ENCODE results near the gene TM9SF2. TPM values are rescaled to one million over a fixed set of nuclear protein-coding genes. Genes with fewer than 3 reads are reported as not detected.

TM9SF2 gene
- total and polyA plus RNA-seq, 8 donors: 129 to 155 (median 148) TPM

- Histone ChIP-seq H3K27me3 (no peaks in the 10 kb centered on the region), H3K27ac (peak overlapping the region in 1 of 2 donors; percentile 75), H3K9me3 (peaks cover 0 to 4% of the 10 kb centered on the region in 2 donors), H3K4me1 (peaks cover 42 to 79% of the 10 kb centered on the region in 2 donors), H3K36me3 (peaks cover 0 to 5% of the 10 kb centered on the region in 2 donors), H3K4me3 (no peak overlapping the region)
- ATAC-seq: no peak
- no peak for TF ChIP-seq CTCF (IDR thresholded peaks at IDR 0.05)
- intact Hi-C loops (cut with DNase I): no loop called here
- DNase-seq: no peak
Measured at GRCh38 chr13:99507986-99508385, 6.7 kb downstream of the TM9SF2 start.

DNA sequence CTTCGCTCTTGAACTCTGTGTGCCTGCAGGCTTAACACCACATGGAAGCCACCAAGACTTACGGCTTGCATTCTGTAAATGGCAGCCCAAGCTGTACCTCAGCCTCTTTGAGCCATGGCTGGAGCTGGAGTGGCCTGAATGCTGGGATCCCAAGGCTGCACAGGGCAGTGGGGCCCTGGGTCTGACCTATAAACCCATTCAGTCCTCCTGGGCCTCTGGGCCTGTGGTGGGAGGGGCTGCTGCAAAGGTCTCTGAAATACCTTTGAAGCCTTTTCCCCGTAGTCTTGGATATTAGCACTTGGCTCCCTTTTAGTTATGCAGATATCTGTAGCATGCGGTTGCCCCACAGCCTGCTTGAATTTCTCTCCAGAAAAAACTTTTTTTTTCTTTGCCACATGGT is 8.2 kb downstream of the TM9SF2 start:
- DNase-seq: no peak
- Histone ChIP-seq H3K27ac (no peak overlapping the region), H3K36me3 (peaks cover 0 to 5% of the 10 kb centered on the region in 2 donors), H3K4me1 (peaks cover 38 to 74% of the 10 kb centered on the region in 2 donors), H3K4me3 (no peak overlapping the region), H3K9me3 (peaks cover 0 to 4% of the 10 kb centered on the region in 2 donors), H3K27me3 (no peaks in the 10 kb centered on the region)
- no peak for TF ChIP-seq CTCF (IDR thresholded peaks at IDR 0.05)
- no peak for ATAC-seq
- intact Hi-C loops (cut with DNase I): no loop called here

GRCh38 chr13:99514801-99515200 is 13.5 kb downstream of the TM9SF2 start:
- Histone ChIP-seq H3K27me3 (no peaks in the 10 kb centered on the region), H3K4me3 (no peak overlapping the region), H3K27ac (no peak overlapping the region), H3K9me3 (peaks cover 0 to under 1% of the 10 kb centered on the region in 2 donors), H3K4me1 (peaks cover 12 to 60% of the 10 kb centered on the region in 2 donors), H3K36me3 (peaks cover 0 to 22% of the 10 kb centered on the region in 2 donors)
- intact Hi-C loops (cut with DNase I): no loop called here
- no peak for ATAC-seq
- TF ChIP-seq CTCF (IDR thresholded peaks at IDR 0.05): no peak
- DNase-seq: no peak

DNA sequence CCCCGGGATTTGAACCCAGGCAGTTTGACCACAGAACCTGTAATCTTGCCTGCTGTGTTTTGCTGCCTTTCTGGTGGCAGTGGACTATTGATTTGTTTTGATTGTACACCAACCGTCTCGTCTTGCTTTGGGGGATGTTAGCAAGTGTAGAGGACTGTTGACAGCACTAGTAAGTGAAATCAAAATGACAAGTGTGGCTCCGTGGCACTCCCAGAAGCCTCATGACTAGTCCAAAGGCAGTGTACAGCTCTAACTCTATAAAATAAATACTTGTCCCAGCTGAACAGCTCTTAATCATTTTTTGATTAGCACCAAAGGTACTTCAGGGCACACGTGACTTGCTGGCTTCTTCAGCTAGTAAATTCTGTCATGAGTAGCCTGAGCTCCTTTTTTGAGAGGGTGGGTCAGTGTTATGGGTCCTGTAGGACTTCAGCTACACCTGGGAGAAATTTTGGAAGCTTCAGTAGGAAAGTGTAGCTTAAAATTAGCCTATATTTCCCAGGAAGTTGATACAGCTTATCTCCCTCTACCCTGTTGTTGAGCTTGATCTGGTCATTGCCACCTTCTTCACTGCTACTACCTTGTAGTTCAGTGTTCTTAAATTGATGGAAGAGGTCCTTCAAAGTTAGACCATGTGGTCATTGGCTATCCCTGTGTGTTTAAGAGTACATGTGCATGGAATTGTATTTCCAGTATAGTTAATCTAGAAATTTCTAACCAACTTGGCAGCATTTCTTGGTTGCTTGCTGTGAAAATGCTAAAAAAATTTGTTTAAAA is 15.1 kb downstream of the TM9SF2 start:
- intact Hi-C loops (cut with DNase I): no loop called here
- ATAC-seq (peak; percentile 95), DNase-seq (peak in 1 of 4 donors; percentile 52)
- peaks cover 12 to 53% of the 10 kb centered on the region in 2 donors for H3K4me1 ChIP-seq
- no peak overlapping the region for H3K4me3 ChIP-seq
- peak overlapping the region in 1 of 2 donors; percentile 14 for H3K27ac ChIP-seq
- peaks cover 0 to 38% of the 10 kb centered on the region in 2 donors for H3K36me3 ChIP-seq
- H3K9me3 ChIP-seq: no peaks in the 10 kb centered on the region
- H3K27me3 ChIP-seq: no peaks in the 10 kb centered on the region
- no peak for TF ChIP-seq CTCF (IDR thresholded peaks at IDR 0.05)

GRCh38 chr13:99517577-99517976 is 16.3 kb downstream of the TM9SF2 start:
- Histone ChIP-seq H3K9me3 (no peaks in the 10 kb centered on the region), H3K27me3 (no peaks in the 10 kb centered on the region), H3K4me1 (peaks cover 5 to 41% of the 10 kb centered on the region in 2 donors), H3K36me3 (peaks cover 0 to 50% of the 10 kb centered on the region in 2 donors), H3K4me3 (no peak overlapping the region), H3K27ac (no peak overlapping the region)
- DNase-seq: no peak
- TF ChIP-seq CTCF (IDR thresholded peaks at IDR 0.05): no peak
- intact Hi-C loops (cut with DNase I): no loop called here
- ATAC-seq: no peak
